Mesothelial cell of epicardium (in vitro differentiated cells): ENCODE measurements around the gene S1PR3. TPM values are rescaled to one million over a fixed set of nuclear protein-coding genes. Genes with fewer than 3 reads are reported as not detected.
"Not testable (repeated sequence)": the region's sequence is repeated elsewhere in the genome, so short reads cannot be mapped to it uniquely, and the experiment has no call there.

Experiments used
- DNase-seq, 2 experiments: peaks; one replicate each; pipeline ENCODE4 v3.0.0; 2021; ENCODE audit warnings: low spot score in 2 of 2; ENCODE audit not compliant: unreplicated experiment in 2 of 2
- H3K27ac Mint-ChIP-seq: 2 replicates; pipeline ENCODE4 v1.8.0; 2021; ENCODE audit warnings: mixed read lengths
- H3K27me3 Mint-ChIP-seq: 2 replicates; pipeline ENCODE4 v1.8.0; 2021; ENCODE audit warnings: low read depth, mixed read lengths
- H3K36me3 Mint-ChIP-seq: 2 replicates; pipeline ENCODE4 v1.8.0; 2021; ENCODE audit warnings: mixed read lengths
- H3K4me1 Mint-ChIP-seq: 2 replicates; pipeline ENCODE4 v1.8.0; 2021; ENCODE audit warnings: mixed read lengths
- H3K4me3 Mint-ChIP-seq: 2 replicates; pipeline ENCODE4 v1.8.0; 2021; ENCODE audit warnings: mild to moderate bottlenecking, moderate library complexity, mixed read lengths
- H3K9me3 Mint-ChIP-seq: 2 replicates; pipeline ENCODE4 v1.8.0; 2021; ENCODE audit warnings: mixed read lengths
- CTCF ChIP-seq: fragments of 200-600 bp; sonication (generic); IDR thresholded peaks from one replicate; pipeline ENCODE4 v1.5.0; 2021; ENCODE audit warnings: antibody characterized with exemption; ENCODE audit not compliant: unreplicated experiment
- total RNA-seq: library from RNA; stranded (reverse); gene quantifications from 3 replicates; pipeline ENCODE4 v1.2.1, GENCODE V29; 2021

S1PR3 gene
- 33.2 to 38.3 TPM (median 38.2 TPM) in 3 replicates for total RNA-seq

- no peaks in the 10 kb centered on the region for H3K36me3 Mint-ChIP-seq
- H3K9me3 Mint-ChIP-seq, result peaks cover 3% of the 10 kb centered on the region
- H3K4me1 Mint-ChIP-seq, result peaks cover 28% of the 10 kb centered on the region
These were observed at the start of gene S1PR3 for GRCh38 chr9:88991066-88992034. Gene S1PR3, plus strand, starts transcription at chr9:88991468. Its CDS starts 9,733 bp downstream, at chr9:89001201.

DNA sequence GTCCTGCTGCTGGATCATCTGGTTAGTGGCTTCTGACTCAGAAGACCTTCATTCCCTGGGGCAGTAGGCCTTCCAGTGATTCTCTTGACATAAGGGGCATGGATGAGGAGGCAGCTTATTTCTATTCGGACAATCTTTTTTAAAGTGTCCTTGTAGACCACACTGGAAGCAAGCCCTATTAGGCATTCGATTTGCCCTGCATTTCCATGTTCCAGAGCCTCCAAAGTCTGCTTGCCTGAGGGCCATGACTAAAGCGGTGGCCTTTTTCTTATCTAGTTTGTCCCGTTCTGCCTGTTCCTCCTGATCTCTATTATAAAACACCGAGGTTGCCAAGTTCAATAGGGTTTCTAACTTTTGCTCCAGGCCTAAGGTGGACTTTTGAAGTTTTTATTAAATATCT, 49.7 kb upstream of the S1PR3 start:
- DNase-seq, H3K27ac Mint-ChIP-seq, H3K27me3 Mint-ChIP-seq, H3K4me1 Mint-ChIP-seq, H3K36me3 Mint-ChIP-seq, H3K4me3 Mint-ChIP-seq: not testable (repeated sequence)
- H3K9me3 Mint-ChIP-seq, result peaks cover 19% of the 10 kb centered on the region

More at GRCh38 chr9:88991066-88992034, at the start of gene S1PR3:
- peak within 1 kb of the TSS; percentile 85 for H3K4me3 Mint-ChIP-seq
- H3K27me3 Mint-ChIP-seq, result peaks cover 12% of the 10 kb centered on the region
- TF ChIP-seq CTCF, result peak; percentile 25
- H3K27ac Mint-ChIP-seq, result peak within 1 kb of the TSS; percentile 66
- DNase-seq, result peak; percentile 48 to 69

DNA sequence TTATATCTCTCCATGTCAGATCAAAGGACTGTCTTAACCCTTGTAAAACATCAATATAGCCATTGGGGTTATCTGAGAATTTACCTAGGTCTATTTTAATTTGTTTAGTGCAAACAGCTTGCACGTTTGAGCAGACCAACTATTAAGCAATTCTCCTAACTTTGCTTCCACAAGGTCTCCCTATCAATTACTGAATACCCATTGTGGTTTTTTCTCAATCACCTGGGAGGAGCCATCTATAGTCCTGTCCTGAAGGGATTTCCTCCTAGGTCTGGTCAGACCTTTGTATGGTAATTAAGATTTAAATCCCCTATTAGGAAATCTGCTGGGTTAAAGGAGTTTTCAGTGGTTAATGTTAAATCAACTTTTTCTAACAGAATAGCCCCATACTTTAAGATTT, 48.9 kb upstream of the S1PR3 start:
- Mint-ChIP-seq H3K36me3 (no peaks in the 10 kb centered on the region), H3K27ac (no peak overlapping the region), H3K9me3 (peaks cover 19% of the 10 kb centered on the region), H3K4me3 (no peak overlapping the region), H3K27me3 (no peaks in the 10 kb centered on the region), H3K4me1 (peaks cover 8% of the 10 kb centered on the region)
- TF ChIP-seq CTCF, result no peak
- DNase-seq, result no peak

- no peaks in the 10 kb centered on the region for H3K36me3 Mint-ChIP-seq
- peaks cover 7% of the 10 kb centered on the region for H3K9me3 Mint-ChIP-seq
- no peaks in the 10 kb centered on the region for H3K27me3 Mint-ChIP-seq
- no peak for DNase-seq
- H3K4me1 Mint-ChIP-seq, result peaks cover 31% of the 10 kb centered on the region
- H3K4me3 Mint-ChIP-seq, result no peak overlapping the region
- no peak overlapping the region for H3K27ac Mint-ChIP-seq
- TF ChIP-seq CTCF, result no peak
These were observed 45.5 kb upstream of the S1PR3 start for GRCh38 chr9:88945636-88946333.

DNA sequence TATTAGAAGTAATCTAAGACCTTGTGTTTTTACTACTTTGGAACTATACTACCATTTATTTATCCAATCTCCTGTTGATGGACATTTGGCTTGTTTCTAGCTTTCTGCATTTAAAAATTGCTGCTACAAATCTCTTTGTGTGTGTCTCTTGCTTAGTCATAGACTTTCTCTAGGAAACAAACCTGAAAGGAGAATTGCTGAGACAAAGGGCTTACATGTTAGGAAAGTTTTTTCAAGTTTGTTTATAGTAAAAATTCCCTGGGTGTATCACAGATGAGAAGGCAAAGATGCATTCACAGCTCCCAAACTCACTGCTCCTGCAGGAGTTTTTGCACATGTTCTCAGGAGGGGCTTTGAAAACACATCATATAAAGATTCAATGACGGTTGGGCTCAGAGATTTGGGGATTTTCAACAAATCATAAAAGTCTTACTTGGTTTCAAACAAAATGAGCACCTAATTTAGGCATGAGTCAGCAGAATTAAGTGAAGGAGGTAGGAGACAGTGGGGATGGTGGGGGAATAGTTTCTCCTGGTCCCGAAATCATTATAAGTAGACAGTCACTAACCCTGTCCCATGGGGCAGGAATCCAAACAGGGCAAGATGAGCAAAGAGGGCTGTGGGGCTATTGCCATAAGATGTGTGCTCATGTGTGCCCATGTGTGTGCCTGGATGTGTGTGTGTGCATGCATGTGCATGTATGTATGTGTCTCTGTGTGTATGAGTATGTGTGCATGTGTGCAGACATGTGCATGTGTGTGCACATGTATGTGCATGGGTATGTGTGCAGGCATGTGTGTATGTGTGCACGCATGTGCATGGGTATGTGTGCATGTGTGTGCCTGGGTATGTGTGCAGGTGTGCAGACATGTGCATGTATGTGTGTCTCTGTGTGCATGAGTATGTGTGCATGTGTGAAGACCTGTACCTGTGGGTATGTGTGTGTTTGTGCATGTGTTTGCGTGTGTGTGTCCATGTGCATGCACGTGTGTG, 43.4 kb upstream of the S1PR3 start:
- Mint-ChIP-seq H3K27ac (no peak overlapping the region), H3K36me3 (no peaks in the 10 kb centered on the region), H3K4me3 (no peak overlapping the region), H3K27me3 (no peaks in the 10 kb centered on the region), H3K4me1 (peaks cover 29% of the 10 kb centered on the region), H3K9me3 (peaks cover 4% of the 10 kb centered on the region)
- TF ChIP-seq CTCF, result no peak
- DNase-seq, result no peak
